GM21526 (cell line): ENCODE data around the gene BCAS3.
"Not testable (repeated sequence)": the region's sequence is repeated elsewhere in the genome, so short reads cannot be mapped to it uniquely, and the experiment has no call there.

Experiments used
- ATAC-seq: cut with Tn5 transposase; IDR thresholded peaks from one replicate; pipeline ENCODE4 v1.9.1; 2021; ENCODE audit warnings: moderate library complexity; ENCODE audit not compliant: unreplicated experiment, low FRiP score

Gene BCAS3

GRCh38 chr17:61340431-61341209 lies 663.0 kb downstream of the BCAS3 start:
- ATAC-seq = no peak

GRCh38 chr17:61343576-61343975 lies 665.9 kb downstream of the BCAS3 start:
- no peak for ATAC-seq

GRCh38 chr17:61345061-61345460 lies 667.4 kb downstream of the BCAS3 start:
- ATAC-seq = no peak

DNA sequence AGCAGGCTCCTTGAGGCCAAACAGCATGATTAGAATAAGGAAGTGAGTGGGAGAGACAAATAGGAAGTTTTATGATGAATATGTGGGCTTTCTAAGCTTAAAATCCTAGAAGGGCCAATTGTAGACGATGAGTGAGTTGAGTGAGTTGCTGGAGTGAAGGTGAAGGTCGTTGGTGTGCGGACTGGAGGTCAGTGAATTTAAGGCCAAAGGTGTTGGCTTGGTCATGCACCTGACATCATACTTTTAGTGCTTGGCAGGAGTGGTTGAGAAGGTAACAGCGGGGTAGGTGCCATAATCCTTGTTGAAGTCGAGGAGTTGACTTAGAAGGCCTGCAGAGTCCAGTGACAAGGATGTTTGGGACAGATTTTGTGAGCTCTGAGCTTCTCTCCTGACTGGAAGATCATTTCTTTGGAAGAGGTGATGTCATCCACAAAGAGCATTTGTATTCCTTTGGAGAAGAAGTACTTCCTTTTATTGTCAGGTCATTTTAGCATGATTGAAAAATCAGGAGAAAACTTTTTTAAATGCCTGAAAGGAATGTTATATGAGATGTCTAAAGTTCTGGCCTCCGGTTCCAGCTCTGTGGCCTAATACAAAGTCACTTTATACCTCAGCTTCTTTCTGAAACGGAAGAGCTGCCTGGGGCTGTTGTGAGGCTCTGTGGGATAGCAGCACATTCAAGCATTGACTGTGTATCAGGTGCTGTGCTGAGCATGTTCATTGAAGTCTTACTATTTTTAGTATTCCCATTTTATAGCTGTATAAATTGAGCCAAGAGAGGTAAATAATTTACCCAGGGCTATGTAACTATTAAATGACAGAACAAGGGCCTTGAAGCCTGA lies 668.4 kb downstream of the BCAS3 start:
- ATAC-seq = no peak

GRCh38 chr17:61349350-61349749 lies 671.7 kb downstream of the BCAS3 start:
- ATAC-seq = no peak

- no peak for ATAC-seq
Measured at GRCh38 chr17:61351745-61352407, 674.2 kb downstream of the BCAS3 start.

DNA sequence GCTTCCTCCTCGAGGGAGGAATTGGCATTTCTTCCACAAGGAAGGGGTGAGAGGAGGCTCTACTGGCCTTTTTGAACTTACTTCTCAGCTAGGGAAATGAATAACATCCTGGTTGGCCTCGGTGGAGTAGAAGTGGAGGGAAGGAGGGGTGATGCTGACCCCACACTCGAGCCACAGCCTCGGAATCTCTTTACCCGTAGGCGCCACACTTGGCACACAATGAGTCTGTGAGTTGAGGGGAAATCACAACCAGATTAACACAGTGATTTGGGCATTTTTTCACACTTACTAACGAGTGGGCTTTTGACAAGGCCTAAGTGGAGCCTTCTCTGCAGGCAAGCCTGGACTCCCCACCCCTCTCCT lies 674.7 kb downstream of the BCAS3 start:
- ATAC-seq = no peak

GRCh38 chr17:61352781-61353491 lies 675.3 kb downstream of the BCAS3 start:
- no peak for ATAC-seq

- ATAC-seq = no peak
Measured at GRCh38 chr17:61353615-61354014, 676.0 kb downstream of the BCAS3 start.

DNA sequence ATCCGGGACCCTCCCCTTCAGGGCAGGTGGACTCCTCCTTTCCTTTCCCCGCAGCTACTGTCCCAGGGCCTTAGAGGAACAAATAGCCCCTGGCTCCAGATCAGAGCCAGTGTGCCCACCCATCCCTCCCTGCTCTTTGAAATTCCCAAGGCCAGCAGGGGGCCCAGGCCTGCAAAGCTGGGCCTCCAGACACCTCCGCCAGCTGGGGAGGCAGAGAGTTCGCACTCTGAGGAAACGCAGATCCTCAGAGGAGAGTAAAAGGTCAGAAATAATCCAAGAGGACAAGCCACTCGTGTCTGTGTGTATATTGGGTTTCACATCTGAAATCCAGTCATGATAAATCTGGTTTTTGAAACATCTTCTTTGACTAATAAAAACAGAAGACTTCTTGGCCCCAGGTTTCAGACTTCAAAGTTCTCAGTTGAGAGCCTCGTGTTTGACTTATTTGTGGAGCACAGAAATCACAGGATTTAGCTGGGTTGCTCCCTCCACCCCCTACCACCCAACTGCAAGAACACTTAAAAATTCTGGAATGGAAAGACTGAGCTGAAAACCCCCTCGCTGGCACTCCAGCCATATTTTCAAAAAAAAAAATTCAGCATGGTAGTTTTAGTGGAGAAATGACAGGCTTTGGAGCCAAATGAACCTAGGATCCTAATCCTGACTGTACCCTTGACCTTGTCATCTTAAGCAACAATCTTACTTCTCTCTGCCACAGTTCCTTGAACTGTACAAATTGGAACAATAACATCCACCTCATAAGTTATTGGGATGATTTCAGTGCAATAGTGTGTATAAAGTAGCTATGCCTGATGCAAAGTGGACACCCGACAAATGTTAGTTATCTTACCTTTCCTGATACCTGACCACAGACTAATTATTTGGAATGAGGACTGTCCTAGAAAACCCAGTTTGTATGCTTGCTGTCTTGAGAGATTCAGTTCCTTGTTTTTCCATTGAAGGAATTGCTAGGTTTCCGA lies 677.5 kb downstream of the BCAS3 start:
- no peak for ATAC-seq

DNA sequence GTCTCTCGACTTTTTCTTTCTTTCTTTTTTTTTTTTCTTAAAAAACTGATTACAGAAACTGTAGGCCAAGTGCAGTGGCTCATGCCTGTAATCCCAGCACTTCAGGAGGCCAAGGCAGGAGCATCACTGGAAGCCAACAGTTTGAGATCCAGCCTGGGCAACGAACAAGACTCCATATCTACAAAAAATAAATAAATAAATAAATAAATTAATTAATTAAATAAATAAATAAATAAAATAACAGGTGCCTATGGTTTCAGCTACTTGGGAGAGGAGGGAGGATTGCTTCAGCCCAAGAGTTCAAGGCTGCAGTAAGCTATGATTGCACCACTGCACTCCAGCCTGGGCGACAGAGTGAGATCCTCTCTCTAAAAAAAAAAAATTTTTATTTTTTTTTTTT lies 679.4 kb downstream of the BCAS3 start:
- not testable (repeated sequence) for ATAC-seq

DNA sequence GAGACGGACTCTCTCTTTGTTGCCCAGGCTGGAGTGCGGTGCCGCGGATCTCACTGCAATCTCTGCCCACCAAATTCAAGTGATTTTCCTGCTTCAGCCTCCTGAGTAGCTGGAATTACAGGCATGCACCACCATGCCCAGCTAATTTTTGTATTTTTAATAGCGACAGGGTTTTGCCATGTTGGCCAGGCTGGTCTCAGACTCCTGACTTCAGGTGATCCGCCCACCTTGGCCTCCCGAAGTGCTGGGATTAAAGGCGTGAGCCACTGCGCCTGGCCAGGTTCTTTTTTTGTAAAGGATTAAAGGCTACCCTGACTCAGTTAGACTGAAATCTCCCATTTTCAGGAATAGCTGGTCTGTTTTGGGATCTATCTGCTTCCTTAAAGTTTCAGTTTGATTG lies 681.9 kb downstream of the BCAS3 start:
- ATAC-seq = not testable (repeated sequence)

- ATAC-seq = no peak
Measured at GRCh38 chr17:61360318-61360943, 682.8 kb downstream of the BCAS3 start.

- no peak for ATAC-seq
Measured at GRCh38 chr17:61361084-61361483, 683.4 kb downstream of the BCAS3 start.

GRCh38 chr17:61362396-61362795 lies 684.7 kb downstream of the BCAS3 start:
- ATAC-seq = no peak

- ATAC-seq = no peak
Measured at GRCh38 chr17:61362852-61363600, 685.4 kb downstream of the BCAS3 start.

- no peak for ATAC-seq
Measured at GRCh38 chr17:61363601-61364462, 686.2 kb downstream of the BCAS3 start.
